Measurements from ENCODE around the gene CCT4. TPM values are rescaled to one million over a fixed set of nuclear protein-coding genes. Genes with fewer than 3 reads are reported as not detected.
"Not testable (repeated sequence)": the region's sequence is repeated elsewhere in the genome, so short reads cannot be mapped to it uniquely, and the experiment has no call there.

CCT4 gene
- total RNA-seq, 1 donor from 2014 or later: 109 TPM

DNA sequence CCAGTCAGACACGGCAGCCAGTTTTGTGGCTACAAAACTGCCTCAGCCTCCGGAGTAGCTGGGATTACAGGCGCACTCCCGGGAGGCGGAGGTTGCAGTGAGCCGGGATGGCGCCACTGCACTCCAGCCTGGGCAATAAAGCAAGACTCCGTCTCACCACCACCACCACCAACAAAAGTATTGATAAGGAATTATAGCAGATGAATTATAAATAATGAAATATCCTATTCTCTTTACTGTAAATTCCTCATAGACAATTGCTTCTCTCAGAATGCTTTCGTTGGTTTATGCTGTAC, 33.2 kb downstream of the CCT4 start:
- TF ChIP-seq, protein P1, sequence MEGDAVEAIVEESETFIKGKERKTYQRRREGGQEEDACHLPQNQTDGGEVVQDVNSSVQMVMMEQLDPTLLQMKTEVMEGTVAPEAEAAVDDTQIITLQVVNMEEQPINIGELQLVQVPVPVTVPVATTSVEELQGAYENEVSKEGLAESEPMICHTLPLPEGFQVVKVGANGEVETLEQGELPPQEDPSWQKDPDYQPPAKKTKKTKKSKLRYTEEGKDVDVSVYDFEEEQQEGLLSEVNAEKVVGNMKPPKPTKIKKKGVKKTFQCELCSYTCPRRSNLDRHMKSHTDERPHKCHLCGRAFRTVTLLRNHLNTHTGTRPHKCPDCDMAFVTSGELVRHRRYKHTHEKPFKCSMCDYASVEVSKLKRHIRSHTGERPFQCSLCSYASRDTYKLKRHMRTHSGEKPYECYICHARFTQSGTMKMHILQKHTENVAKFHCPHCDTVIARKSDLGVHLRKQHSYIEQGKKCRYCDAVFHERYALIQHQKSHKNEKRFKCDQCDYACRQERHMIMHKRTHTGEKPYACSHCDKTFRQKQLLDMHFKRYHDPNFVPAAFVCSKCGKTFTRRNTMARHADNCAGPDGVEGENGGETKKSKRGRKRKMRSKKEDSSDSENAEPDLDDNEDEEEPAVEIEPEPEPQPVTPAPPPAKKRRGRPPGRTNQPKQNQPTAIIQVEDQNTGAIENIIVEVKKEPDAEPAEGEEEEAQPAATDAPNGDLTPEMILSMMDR (IDR thresholded peaks at IDR 0.05): no peak
- Mint-ChIP-seq H3K4me3 (ENCODE audit: unreplicated experiment) (peak overlapping the region; percentile 86), H3K27me3 (ENCODE audit: low read depth) (no peaks in the 10 kb centered on the region), H3K36me3 (ENCODE audit: low read depth) (peaks cover 3% of the 10 kb centered on the region), H3K4me1 (ENCODE audit: low read depth) (peaks cover 18% of the 10 kb centered on the region), H3K9me3 (ENCODE audit: low read depth) (no peaks in the 10 kb centered on the region), H3K27ac (ENCODE audit: unreplicated experiment) (peak overlapping the region; percentile 98)
- DNase-seq (ENCODE audit: low spot score): no peak

DNA sequence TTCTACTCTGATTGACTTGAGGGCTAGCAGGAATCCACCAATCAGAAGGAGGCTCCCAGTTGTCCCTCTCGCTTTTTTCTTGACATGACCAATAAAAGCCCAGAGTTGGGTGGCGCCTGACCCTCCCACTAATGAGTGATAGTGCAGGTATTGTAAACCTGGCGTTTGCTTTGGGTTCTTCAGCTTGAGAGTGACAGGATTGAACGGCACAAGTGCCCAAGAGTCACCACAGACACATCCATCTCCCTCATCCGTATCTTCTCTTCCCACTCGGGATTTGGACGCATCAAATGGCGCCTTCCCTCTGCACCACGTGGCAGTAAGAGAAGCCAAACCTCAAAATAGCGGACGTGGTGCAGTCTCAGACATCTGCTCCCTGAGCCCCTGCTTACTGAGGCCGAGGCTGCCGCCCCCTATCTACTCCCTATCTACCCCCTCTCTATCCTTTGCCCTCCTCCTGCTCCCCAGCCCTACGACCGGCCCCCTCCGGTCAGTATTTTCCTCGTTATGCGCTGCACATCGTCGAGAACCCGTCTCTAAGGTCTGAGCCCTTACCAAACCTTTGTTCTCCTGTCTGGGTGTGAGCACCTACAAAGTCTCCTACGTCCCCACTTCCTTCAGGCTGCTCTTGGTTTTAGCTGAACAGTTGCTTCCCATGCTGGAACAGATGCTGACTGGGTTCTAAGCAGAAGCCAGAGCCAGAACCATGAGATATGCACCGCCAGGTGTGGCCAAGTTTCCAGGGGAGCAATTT, 33.7 kb downstream of the CCT4 start:
- no peak for DNase-seq (ENCODE audit: low spot score)
- Mint-ChIP-seq H3K27me3 (ENCODE audit: low read depth) (no peaks in the 10 kb centered on the region), H3K4me3 (ENCODE audit: unreplicated experiment) (peak overlapping the region; percentile 86), H3K9me3 (ENCODE audit: low read depth) (no peaks in the 10 kb centered on the region), H3K36me3 (ENCODE audit: low read depth) (peaks cover under 1% of the 10 kb centered on the region), H3K4me1 (ENCODE audit: low read depth) (peaks cover 18% of the 10 kb centered on the region), H3K27ac (ENCODE audit: unreplicated experiment) (peak overlapping the region; percentile 98)
- TF ChIP-seq, protein P1 (IDR thresholded peaks at IDR 0.05): peak; percentile 28

DNA sequence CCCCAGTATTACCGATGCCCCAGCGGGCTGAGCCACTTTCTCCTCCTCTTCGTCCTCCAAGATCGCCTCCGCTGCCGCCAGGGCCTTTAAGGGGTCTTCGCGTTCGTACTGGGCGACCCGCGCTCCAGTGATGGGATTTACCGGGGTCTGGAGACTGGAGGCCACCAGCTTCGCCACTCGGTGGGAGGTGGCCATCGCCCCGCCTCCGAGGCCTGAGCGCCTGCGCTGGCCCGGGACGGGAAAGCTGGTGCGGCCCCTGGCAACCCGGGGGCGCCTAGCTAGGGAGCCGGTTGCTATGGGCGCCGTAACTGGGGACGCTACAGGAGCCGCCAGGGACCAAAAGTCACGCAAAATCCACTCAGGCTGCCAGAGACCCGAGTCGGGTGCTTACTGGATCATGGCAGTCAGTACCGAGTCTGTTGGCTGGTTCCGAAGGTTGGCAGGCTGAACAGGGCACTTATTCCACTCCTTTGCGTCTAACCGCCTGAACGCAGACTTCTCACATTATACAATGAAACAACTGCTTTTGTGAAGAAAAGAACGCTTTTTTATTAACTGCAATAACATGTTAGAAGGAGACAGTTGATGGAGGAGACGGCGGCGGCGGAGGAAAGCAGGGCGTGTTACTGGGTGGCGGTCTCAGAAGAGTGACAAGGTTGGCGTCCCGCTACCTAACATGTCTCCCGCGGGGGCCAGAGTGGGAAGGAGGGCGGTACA, 34.5 kb downstream of the CCT4 start, which contains the start of gene FAM161A:
FAM161A (minus strand) TSS at position 214 of the 717 bp plus-strand sequence; CDS start at position 195, 19 bp downstream.
- H3K27ac Mint-ChIP-seq (ENCODE audit: unreplicated experiment): peak within 1 kb of the TSS; percentile 98
- peak within 1 kb of the TSS; percentile 86 for H3K4me3 Mint-ChIP-seq (ENCODE audit: unreplicated experiment)
- H3K4me1 Mint-ChIP-seq (ENCODE audit: low read depth): peaks cover 18% of the 10 kb centered on the region
- H3K27me3 Mint-ChIP-seq (ENCODE audit: low read depth): no peaks in the 10 kb centered on the region
- TF ChIP-seq, protein P1 (IDR thresholded peaks at IDR 0.05): no peak
- H3K36me3 Mint-ChIP-seq (ENCODE audit: low read depth): no peaks in the 10 kb centered on the region
- H3K9me3 Mint-ChIP-seq (ENCODE audit: low read depth): no peaks in the 10 kb centered on the region
- DNase-seq (ENCODE audit: low spot score): peak; percentile 95

DNA sequence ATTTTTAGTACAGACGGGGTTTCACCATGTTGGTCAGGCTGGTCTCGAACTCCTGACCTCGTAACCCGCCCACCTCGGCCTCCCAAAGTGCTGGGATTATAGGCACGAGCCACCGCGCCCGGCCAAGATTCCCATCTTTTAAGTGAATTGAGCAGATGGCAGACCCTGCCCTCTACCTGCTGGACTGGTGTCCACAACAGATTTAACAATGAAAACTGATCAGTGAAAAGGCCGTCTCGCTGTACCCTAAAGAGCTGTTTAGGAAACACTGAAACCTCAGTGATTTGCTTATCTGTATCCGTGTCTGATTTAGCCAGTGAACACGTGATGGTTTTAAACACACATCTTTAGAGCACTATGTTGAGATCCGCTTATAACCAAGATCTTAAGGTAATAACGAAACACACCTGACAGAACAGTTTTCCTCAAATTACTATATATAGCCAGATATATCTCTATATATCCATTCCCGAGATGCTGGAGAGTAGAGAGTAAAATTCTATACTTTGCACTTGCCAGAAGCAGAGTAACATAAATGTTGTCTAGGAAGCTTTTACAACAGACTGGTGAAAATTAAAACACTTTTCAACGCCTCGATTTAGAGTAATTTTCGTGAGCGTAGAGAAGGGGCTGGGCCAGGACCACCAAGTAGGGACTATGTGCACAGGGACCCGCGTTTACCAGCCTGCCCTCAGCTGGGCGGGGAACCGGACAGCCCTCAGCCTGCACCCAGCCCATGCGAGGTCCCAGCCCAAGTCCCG, 35.2 kb downstream of the CCT4 start:
- DNase-seq (ENCODE audit: low spot score): no peak
- no peaks in the 10 kb centered on the region for H3K27me3 Mint-ChIP-seq (ENCODE audit: low read depth)
- H3K36me3 Mint-ChIP-seq (ENCODE audit: low read depth): no peaks in the 10 kb centered on the region
- H3K27ac Mint-ChIP-seq (ENCODE audit: unreplicated experiment): peak overlapping the region; percentile 98
- peaks cover 18% of the 10 kb centered on the region for H3K4me1 Mint-ChIP-seq (ENCODE audit: low read depth)
- peak overlapping the region; percentile 86 for H3K4me3 Mint-ChIP-seq (ENCODE audit: unreplicated experiment)
- H3K9me3 Mint-ChIP-seq (ENCODE audit: low read depth): no peaks in the 10 kb centered on the region
- TF ChIP-seq, protein P1 (IDR thresholded peaks at IDR 0.05): peak; percentile 31

DNA sequence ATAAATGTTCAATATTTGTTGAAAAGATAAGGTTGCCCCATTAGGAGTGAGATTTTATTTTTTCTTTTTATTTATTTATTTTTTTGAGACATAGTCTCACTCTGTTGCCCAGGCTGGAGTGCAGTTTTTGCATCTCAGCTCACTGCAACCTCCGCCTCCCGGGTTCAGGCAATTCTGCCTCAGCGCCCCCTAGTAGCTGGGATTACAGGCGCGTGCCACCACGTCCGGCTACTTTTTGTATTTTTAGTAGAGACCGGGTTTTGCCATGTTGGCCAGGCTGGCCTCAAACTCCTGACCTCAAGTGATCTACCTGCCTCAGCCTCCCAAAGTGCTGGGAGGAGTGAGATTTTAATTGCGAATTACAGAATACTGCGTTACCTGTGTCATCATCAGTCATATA, 37.2 kb downstream of the CCT4 start:
- not testable (repeated sequence) for H3K4me3 Mint-ChIP-seq (ENCODE audit: unreplicated experiment); H3K27ac Mint-ChIP-seq (ENCODE audit: unreplicated experiment); H3K27me3 Mint-ChIP-seq (ENCODE audit: low read depth); H3K9me3 Mint-ChIP-seq (ENCODE audit: low read depth); H3K36me3 Mint-ChIP-seq (ENCODE audit: low read depth); DNase-seq (ENCODE audit: low spot score)
- H3K4me1 Mint-ChIP-seq (ENCODE audit: low read depth): peaks cover 18% of the 10 kb centered on the region

Data from chondrocyte (in vitro differentiated cells).